GM18951 (cell line): ENCODE results near the gene GLRA3.

Source experiments
- POLR2A ChIP-seq: IDR thresholded peaks from 4 replicates; pipeline ENCODE4 v1.6.1; 2011; ENCODE audit warnings: mild to moderate bottlenecking; ENCODE audit not compliant: insufficient read length, insufficient read depth; ENCODE audit errors: extremely low read depth
- in situ Hi-C: fragments of 300-500 bp; cut with MboI; formaldehyde crosslinking; loops from one replicate; pipeline ENCODE4 v1.12.0; 2022; ENCODE audit warnings: low sequenced_read_pairs, mixed read lengths, inconsistent platforms; ENCODE audit not compliant: unreplicated experiment

GLRA3 gene

GRCh38 chr4:174828845-174829701, at the start of gene GLRA3:
GLRA3 (minus strand) TSS chr4:174829247; CDS start chr4:174828811, 436 bp downstream.
- in situ Hi-C loops, result no loop called here
- TF ChIP-seq POLR2A, result no peak

- in situ Hi-C loops, result loop anchor here (25.0 kb wide), 1 partner anchor 237 kb away; no protein-coding TSS in a partner anchor
- TF ChIP-seq POLR2A, result no peak
Observed at GRCh38 chr4:174874898-174875297, 45.9 kb upstream of the GLRA3 start.

- no peak for TF ChIP-seq POLR2A
- in situ Hi-C loops, result loop anchor here (25.0 kb wide), 1 partner anchor 238 kb away; no protein-coding TSS in a partner anchor
Observed at GRCh38 chr4:174873931-174874330, 44.9 kb upstream of the GLRA3 start.

- in situ Hi-C loops, result loop anchor here (25.0 kb wide), 1 partner anchor 239 kb away; no protein-coding TSS in a partner anchor
Observed at GRCh38 chr4:174873146-174873545, 44.1 kb upstream of the GLRA3 start.

GRCh38 chr4:174871407-174871806, 42.4 kb upstream of the GLRA3 start:
- no peak for TF ChIP-seq POLR2A

GRCh38 chr4:174870311-174870710, 41.3 kb upstream of the GLRA3 start:
- in situ Hi-C loops, result loop anchor here (25.0 kb wide), 1 partner anchor 242 kb away; no protein-coding TSS in a partner anchor
- no peak for TF ChIP-seq POLR2A

More at GRCh38 chr4:174871407-174871806, 42.4 kb upstream of the GLRA3 start:
- in situ Hi-C loops, result loop anchor here (25.0 kb wide), 1 partner anchor 241 kb away; no protein-coding TSS in a partner anchor

- TF ChIP-seq POLR2A, result no peak
- in situ Hi-C loops, result loop anchor here (25.0 kb wide), 1 partner anchor 243 kb away; no protein-coding TSS in a partner anchor
Observed at GRCh38 chr4:174869339-174869738, 40.3 kb upstream of the GLRA3 start.

- TF ChIP-seq POLR2A, result no peak
- in situ Hi-C loops, result loop anchor here (25.0 kb wide), 1 partner anchor 244 kb away; no protein-coding TSS in a partner anchor
Observed at GRCh38 chr4:174867903-174868302, 38.9 kb upstream of the GLRA3 start.

- in situ Hi-C loops, result loop anchor here (25.0 kb wide), 1 partner anchor 247 kb away; no protein-coding TSS in a partner anchor
- TF ChIP-seq POLR2A, result no peak
Observed at GRCh38 chr4:174865418-174865985, 36.5 kb upstream of the GLRA3 start.

GRCh38 chr4:174864031-174864430, 35.0 kb upstream of the GLRA3 start:
- no peak for TF ChIP-seq POLR2A
- in situ Hi-C loops, result loop anchor here (25.0 kb wide), 1 partner anchor 248 kb away; no protein-coding TSS in a partner anchor

GRCh38 chr4:174860588-174860987, 31.5 kb upstream of the GLRA3 start:
- no peak for TF ChIP-seq POLR2A

GRCh38 chr4:174859904-174860303, 30.9 kb upstream of the GLRA3 start:
- in situ Hi-C loops, result loop anchor here (25.0 kb wide), 1 partner anchor 252 kb away; no protein-coding TSS in a partner anchor
- TF ChIP-seq POLR2A, result no peak

More at GRCh38 chr4:174860588-174860987, 31.5 kb upstream of the GLRA3 start:
- in situ Hi-C loops, result loop anchor here (25.0 kb wide), 1 partner anchor 252 kb away; no protein-coding TSS in a partner anchor
